Left lung (tissue), 10 donors: Measurements from ENCODE around the gene MUC15. TPM values are rescaled to one million over a fixed set of nuclear protein-coding genes. Genes with fewer than 3 reads are reported as not detected.
A peak's percentile ranks its signal among the peaks of the same experiment; 100 is the strongest.

Experiments used
- ATAC-seq: fragments of 200-7000 bp; cut with Tn5 transposase; one replicate; pipeline ENCODE4 v1.9.1; 2020; ENCODE audit warnings: moderate library complexity
- DNase-seq, 4 donors: peaks; one replicate each; pipeline ENCODE4 v3.0.0-alpha.2; 2013 to 2020
- H3K27ac ChIP-seq, 2 donors: fragments of 200-600 bp; sonication (generic) in 1 of 2; one replicate each; pipeline versions ENCODE4 v1.5.0 to v1.8.0; 2020 to 2021
- H3K27me3 ChIP-seq, 2 donors: fragments of 200-600 bp; sonication (generic) in 1 of 2; one replicate each; pipeline versions ENCODE4 v1.5.0 to v1.8.0; 2020 to 2021
- H3K36me3 ChIP-seq, 2 donors: fragments of 200-600 bp; sonication (generic) in 1 of 2; one replicate each; pipeline versions ENCODE4 v1.5.0 to v1.8.0; 2020 to 2021
- H3K4me1 ChIP-seq, 2 donors: fragments of 200-600 bp; one replicate each; pipeline ENCODE4 v1.8.0; 2021
- H3K4me3 ChIP-seq, 2 donors: fragments of 200-600 bp; sonication (generic) in 1 of 2; one replicate each; pipeline versions ENCODE4 v1.5.0 to v1.8.0; 2020 to 2021; ENCODE audit warnings: mild to moderate bottlenecking in 1 of 2
- H3K9me3 ChIP-seq, 2 donors: fragments of 200-600 bp; sonication (generic) in 1 of 2; one replicate each; pipeline versions ENCODE4 v1.5.0 to v1.8.0; 2020 to 2021
- CTCF ChIP-seq, 2 donors: fragments of 200-600 bp; sonication (generic) in 1 of 2; IDR thresholded peaks; one replicate each; pipeline versions ENCODE4 v1.5.0 to v1.8.0; 2021; ENCODE audit warnings: antibody characterized with exemption in 2 of 2
- intact Hi-C, 2 donors: fragments of 100-400 bp; cut with DNase I; formaldehyde crosslinking; loops; one replicate each; pipeline versions ENCODE4 v1.11.2 to v1.14.2; 2022
- polyA plus RNA-seq, 6 donors: library from polyadenylated mRNA; unstranded; fragments of 120-200 nt; gene quantifications; one replicate each; pipeline ENCODE4 v1.2.1, GENCODE V29; 2013; ENCODE audit not compliant: insufficient read length in 6 of 6
- total RNA-seq, 2 donors: library from RNA; stranded (reverse); fragmentation: NEBNext Ultra II Directional; extraction: Animal tissue kit (Norgen Biotek cat#: 25700); gene quantifications; one replicate each; pipeline ENCODE4 v1.2.1, GENCODE V29; 2021
- donor health status: DM: no; HTN: yes; CAD: no.
- donor health status: DM: no; HTN: no; CAD: no.

The MUC15 gene
- total and polyA plus RNA-seq, 8 donors = 0.40 to 7.1 (median 1.3) TPM

- H3K27me3 ChIP-seq = no peaks in the 10 kb centered on the region
- no peaks in the 10 kb centered on the region for H3K4me1 ChIP-seq
- ATAC-seq = no peak
- peaks cover 0 to 4% of the 10 kb centered on the region in 2 donors for H3K9me3 ChIP-seq
- H3K4me3 ChIP-seq = no peak overlapping the region
- no peak for DNase-seq
- no peaks in the 10 kb centered on the region for H3K36me3 ChIP-seq
- TF ChIP-seq CTCF (IDR thresholded peaks at IDR 0.05) = no peak
- H3K27ac ChIP-seq = no peak overlapping the region
- intact Hi-C loops = no loop called here
These were observed 41.7 kb upstream of the MUC15 start for GRCh38 chr11:26613759-26614158.

- peaks cover 0 to 11% of the 10 kb centered on the region in 2 donors for H3K9me3 ChIP-seq
These were observed 36.6 kb upstream of the MUC15 start for GRCh38 chr11:26608507-26609146.

GRCh38 chr11:26607725-26608506, 35.9 kb upstream of the MUC15 start:
- no peak for ATAC-seq
- Histone ChIP-seq H3K4me3 (no peak overlapping the region), H3K36me3 (no peaks in the 10 kb centered on the region), H3K4me1 (no peaks in the 10 kb centered on the region), H3K27me3 (no peaks in the 10 kb centered on the region), H3K9me3 (peaks cover 0 to 8% of the 10 kb centered on the region in 2 donors), H3K27ac (no peak overlapping the region)
- intact Hi-C loops = no loop called here
- no peak for TF ChIP-seq CTCF (IDR thresholded peaks at IDR 0.05)
- no peak for DNase-seq

More at GRCh38 chr11:26608507-26609146, 36.6 kb upstream of the MUC15 start:
- no peaks in the 10 kb centered on the region for H3K27me3 ChIP-seq
- H3K4me3 ChIP-seq = no peak overlapping the region
- intact Hi-C loops = no loop called here
- H3K36me3 ChIP-seq = no peaks in the 10 kb centered on the region
- TF ChIP-seq CTCF (IDR thresholded peaks at IDR 0.05) = no peak
- DNase-seq = no peak
- no peak for ATAC-seq
- no peak overlapping the region for H3K27ac ChIP-seq
- H3K4me1 ChIP-seq = no peaks in the 10 kb centered on the region

GRCh38 chr11:26599876-26600434, 27.9 kb upstream of the MUC15 start:
- no peak for ATAC-seq
- H3K4me1 ChIP-seq = no peaks in the 10 kb centered on the region
- no peak for TF ChIP-seq CTCF (IDR thresholded peaks at IDR 0.05)
- H3K27me3 ChIP-seq = no peaks in the 10 kb centered on the region
- no peaks in the 10 kb centered on the region for H3K36me3 ChIP-seq
- intact Hi-C loops = no loop called here
- H3K4me3 ChIP-seq = no peak overlapping the region
- no peak for DNase-seq
- H3K9me3 ChIP-seq = peaks cover 0 to under 1% of the 10 kb centered on the region in 2 donors
- no peak overlapping the region for H3K27ac ChIP-seq

DNA sequence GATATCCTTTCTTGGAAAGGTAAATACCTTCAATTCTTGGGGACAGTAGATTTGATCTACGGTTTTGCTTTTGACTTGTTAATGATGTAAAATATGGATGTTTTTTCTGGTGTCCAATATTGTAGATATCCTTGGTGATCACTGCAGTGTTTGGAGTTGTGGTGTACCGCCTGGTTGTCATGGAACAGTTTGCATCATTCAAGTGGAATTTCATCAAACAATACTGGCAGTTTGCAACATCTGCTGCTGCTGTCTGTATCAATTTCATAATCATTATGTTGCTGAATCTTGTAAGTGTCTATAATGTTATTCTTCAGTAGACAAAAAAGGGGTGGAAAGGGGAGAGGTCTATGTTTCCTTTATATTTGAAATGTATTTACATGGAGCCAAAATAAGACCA, 27.4 kb upstream of the MUC15 start:
- no peak overlapping the region for H3K4me3 ChIP-seq
- H3K4me1 ChIP-seq = no peaks in the 10 kb centered on the region
- DNase-seq (peak in 1 of 4 donors; percentile 56), ATAC-seq (no peak)
- no peaks in the 10 kb centered on the region for H3K27me3 ChIP-seq
- intact Hi-C loops = no loop called here
- H3K27ac ChIP-seq = no peak overlapping the region
- no peaks in the 10 kb centered on the region for H3K36me3 ChIP-seq
- no peak for TF ChIP-seq CTCF (IDR thresholded peaks at IDR 0.05)
- H3K9me3 ChIP-seq = no peaks in the 10 kb centered on the region
